Lung (tissue), 12 donors: ENCODE data around the gene TGFBI. TPM values are rescaled to one million over a fixed set of nuclear protein-coding genes. Genes with fewer than 3 reads are reported as not detected.

Source experiments
- ATAC-seq: fragments of 200-7000 bp; cut with Tn5 transposase; one replicate; pipeline ENCODE4 v1.9.1; 2020; ENCODE audit warnings: moderate number of reproducible peaks; ENCODE audit not compliant: insufficient read depth, low FRiP score
- DNase-seq, 3 donors: peaks; one replicate each; pipeline ENCODE4 v3.0.0-alpha.2; 2013 to 2017
- H3K27ac ChIP-seq, 2 donors: one replicate each; pipeline ENCODE4 v1.5.1; 2013; ENCODE audit warnings: mild to moderate bottlenecking in 2 of 2, moderate library complexity in 2 of 2, control low read depth in 1 of 2, inconsistent platforms in 1 of 2, low read depth in 1 of 2, low read length in 1 of 2
- H3K27me3 ChIP-seq, 3 donors: one replicate each; pipeline ENCODE4 v1.5.1; 2013; ENCODE audit warnings: low read length in 2 of 3; ENCODE audit not compliant: control insufficient read depth in 3 of 3, insufficient read depth in 3 of 3
- H3K36me3 ChIP-seq, 4 donors: one replicate each; pipeline ENCODE4 v1.5.1; 2013; ENCODE audit warnings: low read length in 4 of 4, mild to moderate bottlenecking in 1 of 4, moderate library complexity in 1 of 4; ENCODE audit not compliant: control insufficient read depth in 4 of 4, insufficient read depth in 4 of 4
- H3K4me1 ChIP-seq, 5 donors: one replicate each; pipeline ENCODE4 v1.5.1; 2013; ENCODE audit warnings: low read length in 5 of 5, mild to moderate bottlenecking in 2 of 5, moderate library complexity in 1 of 5; ENCODE audit not compliant: control insufficient read depth in 5 of 5, insufficient read depth in 5 of 5
- H3K4me3 ChIP-seq: one replicate; pipeline ENCODE4 v1.5.1; 2013; ENCODE audit warnings: mild to moderate bottlenecking, control low read depth, moderate library complexity
- H3K9ac ChIP-seq, 2 donors: one replicate each; pipeline ENCODE4 v1.5.1; 2013; ENCODE audit warnings: low read length in 2 of 2, control low read depth in 1 of 2; ENCODE audit not compliant: insufficient read depth in 1 of 2
- H3K9me3 ChIP-seq, 4 donors: one replicate each; pipeline ENCODE4 v1.5.1; 2013; ENCODE audit warnings: low read length in 3 of 4, mild to moderate bottlenecking in 1 of 4, moderate library complexity in 1 of 4; ENCODE audit not compliant: control insufficient read depth in 4 of 4, insufficient read depth in 3 of 4
- WGBS, 2 donors: extraction: QIAGEN DNeasy Blood & Tissue Kit; methylation state at CpG; one replicate each; pipeline ENCODE4 v1.1.7; 2013; 5-methylcytosine and 5-hydroxymethylcytosine counted together
- polyA plus RNA-seq, 2 donors: library from polyadenylated mRNA; stranded (reverse); fragments of 200-250 nt; gene quantifications; one replicate each; pipeline ENCODE4 v1.2.1, GENCODE V29; 2013
- total RNA-seq, 2 donors: library from RNA; depleted of rRNA in 1 of 2; stranded (reverse); fragments of >200 nt in 1 of 2; gene quantifications; one replicate each; pipeline ENCODE4 v1.2.1, GENCODE V29; 2014 to 2021
- TF ChIP-seq, protein P1 (sequence below): IDR thresholded peaks from 2 replicates; pipeline ENCODE4 v1.5.1; 2012; ENCODE audit warnings: mild to moderate bottlenecking; ENCODE audit errors: control extremely low read depth, extremely low read depth
- donor health status: control.
- donor health status: control.
- donor health status: Bipolar disorder and iron deficiency.
- donor health status: healthy.
- donor health status: DM: yes; HTN: yes; CAD: no.

TGFBI gene
- total and polyA plus RNA-seq, 4 donors: 96.4 to 146 (median 111) TPM

GRCh38 chr5:136064510-136064909, 35.7 kb downstream of the TGFBI start:
- TF ChIP-seq, protein P1, sequence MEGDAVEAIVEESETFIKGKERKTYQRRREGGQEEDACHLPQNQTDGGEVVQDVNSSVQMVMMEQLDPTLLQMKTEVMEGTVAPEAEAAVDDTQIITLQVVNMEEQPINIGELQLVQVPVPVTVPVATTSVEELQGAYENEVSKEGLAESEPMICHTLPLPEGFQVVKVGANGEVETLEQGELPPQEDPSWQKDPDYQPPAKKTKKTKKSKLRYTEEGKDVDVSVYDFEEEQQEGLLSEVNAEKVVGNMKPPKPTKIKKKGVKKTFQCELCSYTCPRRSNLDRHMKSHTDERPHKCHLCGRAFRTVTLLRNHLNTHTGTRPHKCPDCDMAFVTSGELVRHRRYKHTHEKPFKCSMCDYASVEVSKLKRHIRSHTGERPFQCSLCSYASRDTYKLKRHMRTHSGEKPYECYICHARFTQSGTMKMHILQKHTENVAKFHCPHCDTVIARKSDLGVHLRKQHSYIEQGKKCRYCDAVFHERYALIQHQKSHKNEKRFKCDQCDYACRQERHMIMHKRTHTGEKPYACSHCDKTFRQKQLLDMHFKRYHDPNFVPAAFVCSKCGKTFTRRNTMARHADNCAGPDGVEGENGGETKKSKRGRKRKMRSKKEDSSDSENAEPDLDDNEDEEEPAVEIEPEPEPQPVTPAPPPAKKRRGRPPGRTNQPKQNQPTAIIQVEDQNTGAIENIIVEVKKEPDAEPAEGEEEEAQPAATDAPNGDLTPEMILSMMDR: no peak
- no peaks in the 10 kb centered on the region for H3K9me3 ChIP-seq
- WGBS, 2 donors: 93% methylated on average over 4 of the region's 4 CpGs
- no peaks in the 10 kb centered on the region for H3K27me3 ChIP-seq
- H3K4me1 ChIP-seq: peaks cover 3 to 14% (median 6%) of the 10 kb centered on the region in 5 donors
- H3K9ac ChIP-seq: no peak overlapping the region
- H3K27ac ChIP-seq: no peak overlapping the region
- no peak for ATAC-seq
- no peak for DNase-seq
- no peak overlapping the region for H3K4me3 ChIP-seq
- peaks cover 0 to 9% (median 3%) of the 10 kb centered on the region in 4 donors for H3K36me3 ChIP-seq

DNA sequence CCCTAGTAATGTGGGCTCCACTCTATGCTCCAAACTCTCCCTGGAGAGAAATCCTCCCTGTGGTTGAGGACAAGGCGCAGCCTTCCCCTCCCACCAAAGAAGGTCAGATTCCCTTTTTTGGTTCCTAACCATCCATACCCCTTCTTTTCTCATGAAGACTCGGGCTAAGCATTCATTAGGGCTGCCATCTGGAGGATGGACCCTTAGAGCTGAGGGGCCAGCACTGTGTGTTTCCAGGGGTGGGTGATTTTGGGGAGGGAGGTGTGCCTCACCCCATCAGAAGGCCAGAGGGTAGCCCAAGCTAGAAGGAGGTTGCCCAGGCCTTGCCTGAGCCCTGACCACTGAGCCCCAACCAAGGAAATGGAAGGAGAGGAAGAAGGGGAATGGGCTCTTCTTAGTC, 36.8 kb downstream of the TGFBI start:
- H3K27me3 ChIP-seq: no peaks in the 10 kb centered on the region
- WGBS, 2 donors: 90 to 94% methylated on average over 2 of the region's 2 CpGs
- H3K27ac ChIP-seq: no peak overlapping the region
- H3K4me1 ChIP-seq: peaks cover 2 to 18% (median 7%) of the 10 kb centered on the region in 5 donors
- no peak overlapping the region for H3K4me3 ChIP-seq
- H3K9me3 ChIP-seq: no peaks in the 10 kb centered on the region
- no peak overlapping the region for H3K9ac ChIP-seq
- H3K36me3 ChIP-seq: peaks cover 0 to 9% (median 3%) of the 10 kb centered on the region in 4 donors
- TF ChIP-seq, protein P1: no peak
- ATAC-seq: no peak
- no peak for DNase-seq

- 58 to 84% methylated on average over 4 of the region's 4 CpGs for WGBS, 2 donors
Observed at GRCh38 chr5:136066661-136067271, 38.0 kb downstream of the TGFBI start.

More at GRCh38 chr5:136066661-136067271, 38.0 kb downstream of the TGFBI start:
- peaks cover 6 to 27% (median 8%) of the 10 kb centered on the region in 5 donors for H3K4me1 ChIP-seq
- no peaks in the 10 kb centered on the region for H3K9me3 ChIP-seq
- TF ChIP-seq, protein P1: no peak
- peaks cover 0 to 6% (median 1%) of the 10 kb centered on the region in 4 donors for H3K36me3 ChIP-seq
- H3K27ac ChIP-seq: no peak overlapping the region
- ATAC-seq (no peak), DNase-seq (peak; percentile 64 to 76 (median 73))
- H3K27me3 ChIP-seq: no peaks in the 10 kb centered on the region
- H3K4me3 ChIP-seq: no peak overlapping the region
- no peak overlapping the region for H3K9ac ChIP-seq
